LNCAP (cell line): ENCODE data around the gene PDZK1.

Source experiments
- TF ChIP-seq, protein P1 (sequence below): fragments of 450-650 bp; IDR thresholded peaks from 2 replicates; pipeline ENCODE4 v1.5.1; 2017; ENCODE audit warnings: mild to moderate bottlenecking

PDZK1 gene

GRCh38 chr1:145707183-145707867 is at the start of gene PDZK1:
PDZK1 (minus strand) TSS chr1:145707368; CDS start chr1:145688021, 19,347 bp downstream.
- TF ChIP-seq, protein P1, sequence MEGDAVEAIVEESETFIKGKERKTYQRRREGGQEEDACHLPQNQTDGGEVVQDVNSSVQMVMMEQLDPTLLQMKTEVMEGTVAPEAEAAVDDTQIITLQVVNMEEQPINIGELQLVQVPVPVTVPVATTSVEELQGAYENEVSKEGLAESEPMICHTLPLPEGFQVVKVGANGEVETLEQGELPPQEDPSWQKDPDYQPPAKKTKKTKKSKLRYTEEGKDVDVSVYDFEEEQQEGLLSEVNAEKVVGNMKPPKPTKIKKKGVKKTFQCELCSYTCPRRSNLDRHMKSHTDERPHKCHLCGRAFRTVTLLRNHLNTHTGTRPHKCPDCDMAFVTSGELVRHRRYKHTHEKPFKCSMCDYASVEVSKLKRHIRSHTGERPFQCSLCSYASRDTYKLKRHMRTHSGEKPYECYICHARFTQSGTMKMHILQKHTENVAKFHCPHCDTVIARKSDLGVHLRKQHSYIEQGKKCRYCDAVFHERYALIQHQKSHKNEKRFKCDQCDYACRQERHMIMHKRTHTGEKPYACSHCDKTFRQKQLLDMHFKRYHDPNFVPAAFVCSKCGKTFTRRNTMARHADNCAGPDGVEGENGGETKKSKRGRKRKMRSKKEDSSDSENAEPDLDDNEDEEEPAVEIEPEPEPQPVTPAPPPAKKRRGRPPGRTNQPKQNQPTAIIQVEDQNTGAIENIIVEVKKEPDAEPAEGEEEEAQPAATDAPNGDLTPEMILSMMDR = no peak

- TF ChIP-seq, protein P1 = no peak
Measured at GRCh38 chr1:145751491-145752037, 44.4 kb upstream of the PDZK1 start.

DNA sequence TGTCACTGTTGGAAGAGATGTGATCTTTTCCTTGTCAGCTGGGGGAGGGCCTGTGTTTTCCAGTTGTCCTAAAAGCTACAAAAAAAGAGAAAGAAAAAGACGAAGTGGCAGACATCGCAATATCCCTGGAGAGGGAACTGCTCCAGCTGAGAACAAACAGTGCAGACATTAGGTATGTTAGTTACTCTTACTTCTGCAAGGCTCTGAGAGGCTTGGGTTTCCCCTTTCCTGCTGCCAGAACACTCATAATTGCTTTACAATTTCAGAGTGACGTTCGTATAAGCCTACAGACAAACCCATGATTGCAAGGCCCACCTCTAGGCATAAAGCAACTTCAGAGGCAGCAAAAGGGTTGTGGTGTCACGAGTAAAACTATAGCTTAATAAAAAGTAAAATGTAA is 43.3 kb upstream of the PDZK1 start:
- TF ChIP-seq, protein P1 = no peak

DNA sequence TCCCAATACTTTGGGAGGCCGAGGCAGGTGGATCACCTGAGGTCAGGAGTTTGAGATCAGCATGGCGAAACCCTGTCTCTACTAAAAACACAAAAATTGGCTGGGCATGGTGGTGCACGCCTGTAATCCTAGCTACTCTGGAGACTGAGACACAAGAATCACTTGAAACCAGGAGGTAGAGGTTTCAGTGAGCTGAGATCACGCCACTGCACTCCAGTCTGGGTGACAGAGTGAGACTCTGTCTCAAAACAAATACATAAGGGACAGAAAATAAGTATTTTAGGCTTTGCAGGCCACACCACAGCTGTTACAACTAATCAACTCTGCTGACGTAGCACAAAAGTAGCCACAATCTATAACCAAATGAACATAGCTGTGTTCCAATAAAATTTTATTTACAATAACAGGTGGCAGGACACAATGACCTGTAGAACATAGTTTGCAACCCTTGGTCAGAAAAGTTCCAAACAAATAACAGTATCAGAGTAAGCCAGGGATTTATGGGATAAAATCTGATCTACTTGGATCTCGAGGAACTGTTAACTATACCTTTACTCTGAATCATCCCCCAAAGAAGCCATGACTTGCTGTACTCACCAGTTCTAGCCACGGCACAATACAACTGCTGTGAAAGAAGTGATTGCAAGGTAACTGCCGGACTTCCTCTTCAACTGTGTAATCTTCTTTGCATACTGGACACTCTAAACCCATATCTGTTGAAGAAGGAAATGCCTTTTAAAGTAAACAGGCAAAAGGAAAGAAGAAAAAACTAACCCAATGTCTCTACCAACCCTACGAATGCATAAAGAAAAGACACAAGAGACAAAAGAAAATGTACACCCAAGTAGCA is 40.5 kb upstream of the PDZK1 start:
- TF ChIP-seq, protein P1 = no peak

GRCh38 chr1:145740269-145740668 is 33.1 kb upstream of the PDZK1 start:
- TF ChIP-seq, protein P1 = no peak

- TF ChIP-seq, protein P1 = no peak
Measured at GRCh38 chr1:145736191-145736590, 29.0 kb upstream of the PDZK1 start.

DNA sequence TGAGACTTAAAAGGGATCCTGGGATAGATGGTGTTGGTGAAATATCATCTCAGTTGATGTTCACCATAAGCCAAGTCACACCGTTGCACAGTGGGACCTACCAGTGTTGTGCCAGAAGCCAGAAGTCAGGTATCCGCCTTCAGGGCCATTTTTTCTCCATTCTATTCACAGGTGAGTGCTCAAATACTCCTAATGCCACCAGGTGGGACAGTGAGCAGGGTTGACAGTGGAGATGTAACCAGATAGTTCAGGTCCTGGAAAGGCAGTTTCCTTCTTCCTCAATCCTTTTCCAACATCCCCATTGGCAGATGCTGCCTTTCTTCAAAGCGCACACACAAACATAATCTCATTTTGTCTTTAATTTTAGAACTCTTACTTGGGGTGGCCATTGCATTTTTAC is 23.7 kb upstream of the PDZK1 start:
- TF ChIP-seq, protein P1 = 0 out of 2 replicates have a peak, but pooled peaks have one; percentile 15
